Lower leg skin (tissue), 3 donors: Measurements from ENCODE around the gene LPA.

Experiments used
- CTCF ChIP-seq, 3 donors: fragments of 450-650 bp; IDR thresholded peaks; one replicate each; pipeline ENCODE4 v1.5.1; 2016; ENCODE audit warnings: antibody characterized with exemption in 3 of 3, mild to moderate bottlenecking in 3 of 3, moderate library complexity in 2 of 3
- POLR2A ChIP-seq, 2 donors: fragments of 450-650 bp; IDR thresholded peaks; one replicate each; pipeline ENCODE4 v1.6.1; 2016 to 2017; ENCODE audit warnings: antibody characterized with exemption in 2 of 2, mild to moderate bottlenecking in 1 of 2, moderate library complexity in 1 of 2

GRCh38 chr6:160507420-160507819 is 156.7 kb downstream of the LPA start:
- TF ChIP-seq POLR2A (IDR thresholded peaks at IDR 0.05) (no peak), CTCF (IDR thresholded peaks at IDR 0.05) (no peak)
